ENCODE results near the gene GNAL.
"Not testable (repeated sequence)": the region's sequence is repeated elsewhere in the genome, so short reads cannot be mapped to it uniquely, and the experiment has no call there.

The GNAL gene

DNA sequence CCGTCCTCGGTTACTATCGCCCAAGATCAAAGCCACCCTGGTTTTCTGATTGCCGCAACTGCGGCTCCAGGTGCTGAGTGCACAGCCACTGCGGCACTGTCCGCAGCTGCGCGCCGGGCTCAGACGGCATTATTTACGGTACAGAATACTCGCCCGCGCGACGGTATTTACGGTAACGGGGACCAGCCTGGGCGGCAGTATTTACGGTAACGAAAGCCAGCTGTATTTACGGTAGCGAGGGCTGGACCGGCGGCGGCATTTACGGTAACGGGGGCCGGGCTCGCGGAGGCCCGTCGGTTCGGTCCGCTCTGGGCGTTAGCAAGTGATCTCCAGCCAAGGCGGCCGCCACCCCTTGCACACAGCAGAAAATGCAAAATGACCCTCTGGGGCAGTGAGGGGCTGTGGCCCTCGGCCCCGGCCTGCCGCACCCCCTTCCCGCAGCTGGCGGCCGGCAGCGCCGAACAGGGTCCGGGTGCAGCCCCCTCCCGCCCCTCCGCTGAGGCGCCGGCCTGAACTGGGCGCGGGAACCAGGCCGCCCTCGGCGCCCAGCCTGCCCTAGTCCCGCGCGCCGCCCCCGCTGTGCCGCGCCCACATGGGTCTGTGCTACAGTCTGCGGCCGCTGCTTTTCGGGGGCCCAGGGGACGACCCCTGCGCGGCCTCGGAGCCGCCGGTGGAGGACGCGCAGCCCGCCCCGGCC lies at the start of gene GNAL:
TSS of gene GNAL (plus strand) at position 293 of the 697 bp plus-strand sequence. CDS start at position 593, 300 bp downstream.
- DNase-seq, result peak; percentile 74 to 78

DNA sequence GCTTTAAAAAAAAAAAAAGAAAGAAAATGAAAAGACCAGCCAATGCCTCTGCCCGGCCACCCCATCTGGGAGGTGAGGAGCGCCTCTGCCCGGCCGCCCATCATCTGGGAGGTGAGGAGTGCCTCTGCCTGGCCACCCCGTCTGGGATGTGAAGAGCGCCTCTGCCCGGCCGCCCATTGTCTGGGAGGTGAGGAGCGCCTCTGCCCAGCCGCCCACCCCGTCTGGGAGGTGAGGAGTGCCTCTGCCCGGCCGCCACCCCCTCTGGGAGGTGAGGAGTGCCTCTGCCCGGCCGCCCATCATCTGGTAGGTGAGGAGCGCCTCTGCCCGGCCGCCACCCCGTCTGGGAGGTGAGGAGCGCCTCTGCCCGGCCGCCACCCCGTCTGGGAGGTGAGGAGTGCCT lies 41.8 kb upstream of the GNAL start:
- not testable (repeated sequence) for DNase-seq

- not testable (repeated sequence) for DNase-seq
Observed at GRCh38 chr18:11647804-11648203, 41.3 kb upstream of the GNAL start.

DNA sequence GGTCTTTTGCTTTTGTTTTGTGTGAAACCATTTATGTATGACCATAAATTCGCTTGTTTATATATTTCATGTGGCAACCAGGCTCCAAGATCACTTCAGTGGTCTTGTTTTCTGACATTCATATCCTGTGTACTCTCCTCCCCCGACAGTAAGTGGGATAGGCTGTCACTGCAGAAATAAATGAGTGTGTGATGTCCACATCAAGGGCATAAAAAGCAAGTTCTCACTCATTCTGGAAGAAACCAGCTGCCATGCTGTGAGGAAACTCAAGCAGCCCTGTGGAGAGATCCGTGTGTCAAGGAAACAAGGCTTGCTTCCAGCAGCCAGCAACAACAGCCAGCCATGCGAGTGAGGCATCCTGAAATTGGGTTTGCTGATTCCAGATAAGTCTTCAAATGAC lies 39.2 kb upstream of the GNAL start:
- DNase-seq, result no peak

DNA sequence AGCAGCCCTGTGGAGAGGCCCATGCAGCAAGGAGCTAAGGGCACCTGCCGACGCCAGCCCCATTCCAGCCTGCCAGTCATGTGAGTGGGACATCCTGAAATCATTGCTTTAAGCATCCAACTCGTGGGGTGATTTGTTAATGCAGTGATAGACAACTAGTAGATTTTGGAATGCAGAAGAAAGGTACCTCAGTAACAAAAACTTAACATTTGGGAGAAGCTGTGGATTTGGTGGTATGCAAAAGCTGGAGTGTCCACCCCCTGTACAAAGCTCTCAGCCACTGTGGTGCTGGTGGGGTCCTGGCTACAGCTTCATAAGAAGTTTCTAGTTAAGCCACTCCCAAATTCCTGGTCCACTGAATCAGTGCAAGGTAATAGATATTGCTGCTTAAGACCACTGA lies 37.2 kb upstream of the GNAL start:
- no peak for DNase-seq

- DNase-seq, result no peak
Observed at GRCh38 chr18:11653521-11653920, 35.5 kb upstream of the GNAL start.

DNA sequence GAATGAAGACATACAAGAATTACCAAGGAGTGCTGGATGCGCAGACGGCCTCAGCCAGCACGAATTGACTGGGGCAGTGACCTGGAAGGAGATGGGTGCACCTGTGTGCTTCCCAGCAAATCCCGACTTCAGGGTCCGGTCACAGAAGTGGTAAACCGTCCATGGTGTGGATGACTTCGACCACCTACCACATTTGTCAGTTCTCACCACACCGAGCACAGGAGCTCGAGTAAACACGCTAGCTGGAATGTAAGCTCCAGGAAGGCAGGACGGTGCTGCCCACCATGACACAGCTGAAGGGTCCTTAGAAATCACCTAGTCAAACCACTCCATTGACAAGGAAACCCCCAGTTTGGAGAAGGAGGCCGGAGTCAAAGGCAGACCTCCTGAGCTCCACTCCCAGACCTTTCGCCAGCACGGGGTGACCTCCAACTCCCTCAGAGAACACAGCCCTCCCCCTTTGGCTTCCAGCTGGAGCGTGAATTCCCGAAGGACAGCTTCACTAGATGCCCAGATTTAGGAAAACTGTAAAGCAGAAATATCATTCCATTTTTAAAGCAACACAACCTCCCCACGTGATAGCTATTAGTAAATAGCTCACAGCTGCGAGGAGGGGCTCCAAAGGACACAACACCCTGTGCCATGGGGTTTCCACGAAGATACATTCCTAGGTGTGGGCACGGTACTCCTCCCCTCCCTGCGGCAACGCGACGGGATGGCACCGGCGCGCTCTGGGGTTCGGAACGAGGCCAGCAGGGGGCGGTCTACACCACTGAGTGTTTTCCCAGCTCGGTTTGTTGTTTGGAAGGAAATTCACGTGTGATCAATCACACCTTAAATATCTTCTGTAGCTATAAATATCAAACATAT lies 34.1 kb upstream of the GNAL start:
- DNase-seq, result peak; percentile 73 to 77

- no peak for DNase-seq
Observed at GRCh38 chr18:11655606-11655932, 33.5 kb upstream of the GNAL start.

GRCh38 chr18:11657152-11657551 lies 31.9 kb upstream of the GNAL start:
- no peak for DNase-seq

GRCh38 chr18:11657554-11657953 lies 31.5 kb upstream of the GNAL start:
- no peak for DNase-seq

- no peak for DNase-seq
Observed at GRCh38 chr18:11658019-11658418, 31.0 kb upstream of the GNAL start.

DNA sequence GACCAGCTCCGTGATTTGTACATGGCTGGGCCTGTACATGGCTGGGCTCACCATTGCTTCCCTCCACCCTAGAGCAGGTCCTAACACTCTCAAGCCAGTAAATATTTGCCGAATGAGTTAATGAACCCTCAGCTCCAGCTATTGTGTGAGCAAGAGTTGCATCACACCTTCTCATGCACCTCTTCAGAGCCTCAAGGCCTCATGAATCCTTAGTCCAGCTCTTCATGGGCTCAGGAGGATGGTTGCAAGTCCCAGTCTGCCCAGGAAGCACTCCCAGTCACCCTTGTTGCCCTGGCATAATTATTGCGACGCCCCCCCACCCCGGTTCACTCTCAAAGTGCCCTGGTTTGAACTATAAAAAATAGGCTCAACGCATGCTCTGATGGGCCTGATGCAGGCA lies 30.1 kb upstream of the GNAL start:
- DNase-seq, result no peak

DNA sequence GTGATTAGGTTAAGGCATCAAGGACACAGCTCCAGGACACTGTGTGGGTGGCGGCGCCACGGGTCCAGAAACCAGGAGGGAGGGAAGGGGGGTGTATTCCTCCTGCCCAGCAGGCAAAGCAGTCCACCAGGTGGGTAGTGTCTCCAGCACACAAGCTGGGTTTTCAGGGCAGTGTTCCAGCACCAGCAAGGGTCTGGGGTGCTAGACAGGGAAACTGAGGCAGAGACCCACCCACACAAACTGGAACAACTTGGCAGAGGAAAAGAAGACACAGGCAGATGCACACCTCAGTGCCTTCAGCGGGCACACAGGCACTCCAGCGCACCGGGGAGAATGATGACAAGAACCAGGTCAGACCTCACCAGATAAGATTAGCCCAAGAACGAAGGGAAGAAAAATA lies 28.4 kb upstream of the GNAL start:
- DNase-seq, result no peak

DNA sequence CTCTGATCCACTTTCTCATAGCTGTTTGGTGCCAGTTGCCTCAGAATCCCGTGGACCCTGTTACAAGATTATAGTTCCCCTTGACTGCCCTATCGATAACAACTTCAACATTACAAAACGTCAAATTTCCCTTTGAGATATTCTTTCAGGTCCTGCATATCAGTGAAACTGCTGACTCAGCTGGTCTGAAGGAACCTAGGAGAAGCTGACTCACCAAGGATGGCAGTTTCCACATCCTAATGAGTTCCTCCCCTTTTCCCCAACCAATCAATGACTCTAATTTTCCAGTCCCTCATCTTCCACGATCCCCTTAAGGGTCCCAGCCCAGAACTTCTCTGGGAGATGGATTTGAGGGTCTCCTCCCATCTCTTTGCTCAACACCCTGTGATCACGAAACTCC lies 27.6 kb upstream of the GNAL start:
- no peak for DNase-seq

GRCh38 chr18:11663439-11664029 lies 25.5 kb upstream of the GNAL start:
- DNase-seq, result no peak

DNA sequence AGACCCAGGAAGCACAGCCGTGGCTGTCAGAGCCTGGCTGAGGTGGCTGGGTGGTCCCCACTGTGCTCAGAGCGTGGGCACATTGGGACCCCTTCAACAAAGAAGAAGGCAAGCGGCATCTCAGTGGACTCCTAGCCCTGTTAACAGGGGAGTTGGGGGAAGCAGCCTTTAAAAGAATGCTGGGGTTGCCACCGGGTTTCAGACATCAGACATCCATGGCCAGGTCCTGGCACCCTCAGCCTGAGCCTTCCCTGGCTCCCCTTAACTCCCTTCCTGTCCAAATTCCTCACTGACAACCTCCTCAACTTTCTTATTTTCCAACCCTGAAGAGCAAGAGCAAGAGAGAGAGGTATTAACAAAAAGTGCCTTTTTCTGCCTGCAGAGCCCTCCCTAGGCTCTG lies 24.8 kb upstream of the GNAL start:
- DNase-seq, result no peak

DNA sequence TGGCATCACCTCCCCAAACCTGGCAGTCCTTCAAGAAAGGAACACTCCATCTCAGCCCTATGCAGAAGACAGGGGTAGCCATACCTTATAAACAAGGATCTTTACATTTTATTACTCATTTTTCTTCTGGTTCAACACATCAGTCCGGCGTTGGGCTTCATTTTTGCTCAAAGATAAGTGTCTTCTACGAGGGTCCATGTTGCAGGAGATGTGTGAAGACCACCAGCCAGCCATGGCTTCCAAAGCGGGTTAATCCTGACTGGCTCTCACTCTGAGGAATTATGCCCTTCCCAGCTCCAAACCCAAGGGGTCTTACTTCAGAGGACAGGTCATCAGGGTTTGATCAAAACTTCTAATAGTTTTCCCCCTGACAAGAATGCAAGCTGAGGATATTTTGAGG lies 23.9 kb upstream of the GNAL start:
- no peak for DNase-seq

GRCh38 chr18:11665587-11665986 lies 23.5 kb upstream of the GNAL start:
- DNase-seq, result no peak

DNA sequence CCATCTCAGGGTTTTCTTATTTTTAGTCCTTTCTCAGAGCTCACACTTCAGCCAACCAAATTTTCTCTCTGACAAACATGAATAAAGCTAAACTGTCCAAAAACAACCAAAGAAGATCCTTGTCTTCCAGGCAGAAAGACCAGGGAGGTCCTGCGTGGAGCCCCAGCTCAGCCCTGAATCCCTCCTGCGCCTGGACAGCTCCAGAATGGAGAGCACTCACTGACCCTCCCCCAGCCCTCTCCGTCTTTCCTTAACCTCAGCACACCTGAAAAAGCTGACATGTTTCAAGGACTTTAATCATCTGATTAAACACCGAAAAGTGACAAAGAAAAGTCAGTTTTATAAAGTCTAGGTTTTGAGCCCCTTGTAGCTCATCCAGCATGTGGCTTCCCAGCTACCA lies 22.9 kb upstream of the GNAL start:
- DNase-seq, result no peak

DNA sequence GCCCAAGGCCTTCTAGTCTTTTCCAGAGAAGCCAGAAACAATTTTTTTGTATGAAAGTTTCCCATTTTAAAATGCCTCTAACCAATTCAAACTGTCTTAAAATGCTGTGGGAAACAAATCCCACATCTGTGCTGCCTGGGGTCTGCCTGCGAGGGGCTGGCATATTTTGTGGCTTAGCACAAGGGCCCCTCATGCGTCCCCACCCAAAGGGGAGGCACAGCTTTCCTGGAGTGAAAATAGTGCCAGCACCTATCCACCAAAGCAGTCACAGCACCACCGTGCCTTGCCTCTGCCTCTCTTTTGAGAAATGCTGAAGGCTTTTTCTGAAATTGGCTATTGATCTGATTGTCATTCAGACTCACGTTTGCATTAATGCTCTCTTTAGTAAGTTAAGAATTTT lies 22.2 kb upstream of the GNAL start:
- DNase-seq, result no peak

DNA sequence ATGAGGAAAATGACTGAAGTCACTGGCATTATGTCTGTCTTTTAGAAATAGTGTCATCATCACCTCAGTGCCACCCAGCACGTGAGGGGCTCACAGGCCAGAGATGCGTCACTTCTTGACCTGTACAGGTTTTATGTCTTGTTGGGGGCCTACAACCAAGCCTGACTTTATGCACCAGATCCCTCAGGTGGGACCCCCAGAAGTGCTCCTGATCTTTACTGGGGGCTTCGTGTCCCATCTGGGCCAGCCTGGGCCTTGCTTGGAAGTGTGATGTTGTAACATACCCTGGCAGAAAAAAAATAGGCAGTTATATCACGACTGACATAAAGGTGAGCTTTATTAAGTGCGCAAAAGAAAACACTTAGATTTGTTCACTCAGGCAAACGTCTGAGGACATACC lies 21.5 kb upstream of the GNAL start:
- DNase-seq, result no peak

- DNase-seq, result no peak
Observed at GRCh38 chr18:11668441-11669169, 20.5 kb upstream of the GNAL start.

GRCh38 chr18:11669271-11669947 lies 19.7 kb upstream of the GNAL start:
- DNase-seq, result no peak
